TTC549 (cell line): ENCODE data around the gene ZNF514.
"Not testable (repeated sequence)": the region's sequence is repeated elsewhere in the genome, so short reads cannot be mapped to it uniquely, and the experiment has no call there.

Experiments used
- FAIRE-seq: peaks from 2 replicates; lab custom pipeline; 2012; peaks lifted over from hg19 to GRCh38; lab: Jason Lieb, UNC

The ZNF514 gene

DNA sequence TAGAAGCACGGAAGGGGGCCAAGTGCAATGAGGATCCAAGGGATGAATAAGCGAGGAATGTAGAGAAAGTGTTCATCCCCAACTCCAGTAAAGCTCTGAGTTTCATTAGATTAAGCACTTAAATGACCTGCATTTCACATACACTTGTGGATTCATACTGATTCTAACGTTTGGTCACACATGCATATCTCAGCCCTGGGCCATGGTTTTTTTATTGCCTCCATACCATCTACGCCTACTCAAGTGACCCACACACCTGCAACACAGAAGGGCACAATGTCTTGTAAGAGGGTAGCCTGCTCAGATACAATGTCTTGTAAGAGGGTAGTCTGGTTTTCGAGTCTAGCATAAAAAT lies 37.5 kb downstream of the ZNF514 start:
- FAIRE-seq: no peak

DNA sequence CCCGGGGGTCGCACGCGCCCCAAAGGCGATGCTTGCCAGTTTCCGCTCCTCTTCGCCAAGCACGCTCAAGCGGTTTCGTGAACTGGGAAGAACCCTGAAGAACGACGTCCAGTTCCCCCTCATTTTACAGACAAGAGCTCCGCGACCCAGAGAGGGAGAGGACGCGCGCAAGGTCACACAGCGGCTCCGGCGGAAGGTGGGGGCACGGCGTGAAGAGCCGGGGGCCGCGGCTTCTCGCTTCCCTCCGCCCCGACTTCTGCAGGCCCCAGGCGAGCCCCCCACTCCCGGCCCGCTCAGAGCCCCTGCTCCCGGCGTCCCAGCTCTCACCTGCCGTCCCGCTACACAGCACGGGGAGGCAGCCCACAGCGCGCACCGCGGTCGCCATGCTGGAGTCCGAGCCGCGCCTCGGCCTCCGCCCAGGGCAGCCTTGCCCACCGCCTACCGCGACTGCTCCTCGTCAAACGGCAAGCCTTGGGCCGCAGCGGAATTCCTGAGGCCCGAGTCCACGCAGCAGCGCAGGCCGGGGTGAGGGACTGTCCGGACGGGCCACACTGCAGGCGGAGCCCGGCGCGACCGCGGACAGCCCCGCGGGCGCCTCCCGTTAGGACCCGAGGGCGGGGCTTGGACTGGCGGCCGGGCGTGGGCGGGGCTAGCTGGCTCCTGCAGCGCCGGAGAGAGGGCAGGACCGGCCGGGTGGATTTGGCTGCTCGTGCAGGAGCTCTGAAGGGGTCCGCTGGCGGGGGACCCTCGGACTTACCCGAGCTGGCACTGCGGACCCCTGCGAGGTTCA lies 38.0 kb downstream of the ZNF514 start, which contains the start of gene MRPS5:
TSS of gene MRPS5 (minus strand) at position 402 of the 790 bp plus-strand sequence. CDS start at position 385, 17 bp downstream.
- FAIRE-seq: no peak

GRCh38 chr2:95121093-95121406 lies 38.6 kb downstream of the ZNF514 start:
- FAIRE-seq: no peak

GRCh38 chr2:95115418-95115817 lies 44.2 kb downstream of the ZNF514 start:
- peak; percentile 31 for FAIRE-seq

GRCh38 chr2:95113464-95113863 lies 46.2 kb downstream of the ZNF514 start:
- FAIRE-seq: no peak

DNA sequence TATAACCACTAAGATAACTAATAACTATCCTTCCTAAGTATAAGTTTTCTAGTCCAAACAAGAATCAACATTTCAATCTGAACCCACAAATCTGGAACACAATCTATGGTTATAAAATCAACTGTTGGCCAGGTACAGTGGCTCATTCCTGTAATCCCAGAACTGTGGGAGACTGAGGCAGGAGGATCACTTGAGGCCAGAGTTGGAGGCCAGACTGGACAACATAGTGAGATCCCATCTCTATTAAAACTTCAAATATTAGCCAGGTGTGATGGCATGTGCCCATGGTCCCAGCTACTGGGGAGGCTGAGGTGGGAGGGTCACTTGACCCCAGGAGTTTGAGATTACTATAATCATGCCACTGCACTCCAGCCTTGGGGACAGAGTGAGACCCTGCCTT lies 49.3 kb downstream of the ZNF514 start:
- no peak for FAIRE-seq

DNA sequence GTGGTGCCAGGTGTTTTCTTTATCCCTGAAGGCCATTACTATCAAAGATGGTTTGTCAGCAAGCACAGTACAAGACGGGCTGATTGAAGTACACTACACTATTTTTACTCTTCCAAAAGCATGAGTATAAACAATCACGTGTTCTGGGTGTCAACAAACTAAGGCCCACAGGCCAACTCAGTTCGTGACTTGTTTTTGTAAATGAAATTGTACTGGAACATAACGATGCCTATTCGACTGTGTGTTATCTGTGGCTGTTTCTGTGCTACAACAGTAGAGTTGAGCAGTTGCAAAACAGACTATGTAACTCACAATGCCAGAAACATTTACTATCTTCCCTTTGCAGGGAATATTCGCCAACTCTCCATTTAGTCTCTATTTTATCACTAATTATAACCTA lies 50.4 kb downstream of the ZNF514 start:
- no peak for FAIRE-seq

DNA sequence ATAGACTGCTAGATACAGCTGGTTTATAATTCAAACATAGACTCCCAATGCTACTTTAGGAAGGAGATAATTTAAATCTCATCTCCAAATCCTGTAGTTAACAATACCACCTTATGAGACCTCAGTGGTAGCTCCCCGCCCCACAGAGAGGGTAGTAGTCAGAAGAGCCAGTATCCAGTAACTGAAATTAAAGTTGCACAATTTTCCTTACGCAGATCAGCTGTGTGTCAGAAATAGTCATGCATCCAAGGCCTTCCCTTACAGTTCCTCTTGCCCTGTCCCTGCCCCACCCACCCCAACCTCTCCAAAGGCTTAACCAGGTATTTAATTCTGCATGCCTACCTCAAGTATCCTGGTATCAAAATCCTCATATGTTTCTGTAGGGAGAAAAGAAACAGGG lies 53.6 kb downstream of the ZNF514 start:
- FAIRE-seq: no peak

DNA sequence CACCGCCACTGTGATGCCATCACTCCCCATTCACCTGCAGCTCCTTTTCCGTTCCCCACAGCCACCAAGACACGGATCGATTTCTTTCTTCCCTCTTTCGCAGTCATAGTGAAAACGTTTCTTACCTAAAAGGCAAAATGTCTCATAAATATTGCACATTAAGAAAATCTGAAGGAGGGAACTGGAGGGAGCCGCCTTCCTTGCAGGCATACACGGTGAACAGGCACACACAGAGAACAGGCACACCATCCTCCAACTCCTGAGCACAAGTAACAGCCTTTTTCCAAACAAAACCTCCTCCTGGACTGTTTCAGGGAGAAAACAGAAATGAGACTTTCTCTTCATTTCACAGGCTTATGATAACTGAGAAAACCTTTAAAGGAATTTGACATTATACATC lies 55.0 kb downstream of the ZNF514 start:
- FAIRE-seq: no peak

GRCh38 chr2:95099910-95100309 lies 59.7 kb downstream of the ZNF514 start:
- FAIRE-seq: no peak

DNA sequence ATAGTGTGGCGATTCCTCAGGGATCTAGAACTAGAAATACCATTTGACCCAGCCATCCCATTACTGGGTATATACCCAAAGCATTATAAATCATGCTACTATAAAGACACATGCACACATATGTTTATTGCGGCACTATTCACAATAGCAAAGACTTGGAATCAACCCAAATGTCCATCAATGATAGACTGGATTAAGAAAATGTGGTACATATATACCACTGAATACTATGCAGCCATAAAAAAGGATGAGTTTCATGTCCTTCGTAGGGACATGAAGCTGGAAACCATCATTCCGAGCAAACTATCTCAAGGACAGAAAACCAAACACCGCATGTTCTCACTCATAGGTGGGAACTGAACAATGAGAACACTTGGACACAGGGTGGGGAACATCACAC lies 61.4 kb downstream of the ZNF514 start:
- not testable (repeated sequence) for FAIRE-seq
